ENCODE results near the gene HELZ. TPM values are rescaled to one million over a fixed set of nuclear protein-coding genes. Genes with fewer than 3 reads are reported as not detected.
A peak's percentile ranks its signal among the peaks of the same experiment; 100 is the strongest.

The HELZ gene
- polyA plus RNA-seq, 1 experiment, result 8.4 TPM

- Histone ChIP-seq H3K4me3 (ENCODE audit: low read depth, low read length) (no peak overlapping the region), H3K36me3 (ENCODE audit: control insufficient read depth, insufficient read depth, low read length) (peaks cover 4% of the 10 kb centered on the region), H3K27me3 (ENCODE audit: control insufficient read depth, insufficient read depth, low read length) (no peaks in the 10 kb centered on the region)
- peak; percentile 56 for TF ChIP-seq CTCF (IDR thresholded peaks at IDR 0.05; ENCODE audit: insufficient read depth, low read depth, low read length)
- ChIA-PET CTCF (interaction anchor here (0.6 to 5.1 kb wide), 7 partner anchors 10 to 479 kb away, joined by 3 to 28 read pairs (median 4); no protein-coding TSS in a partner anchor), POLR2A (interaction anchor here (0.6 kb wide), 1 partner anchor 9 kb away, joined by 3 read pairs; no protein-coding TSS in a partner anchor)
- no peak for DNase-seq (ENCODE audit: low read depth)
Observed at GRCh38 chr17:67221062-67221998, 23.7 kb downstream of the HELZ start.

- Histone ChIP-seq H3K4me3 (ENCODE audit: low read depth, low read length) (no peak overlapping the region), H3K36me3 (ENCODE audit: control insufficient read depth, insufficient read depth, low read length) (peaks cover 4% of the 10 kb centered on the region; the same call in 1 of the 2 replicates), H3K27me3 (ENCODE audit: control insufficient read depth, insufficient read depth, low read length) (no peaks in the 10 kb centered on the region)
- ChIA-PET CTCF (interaction anchor here (0.9 to 5.1 kb wide), 3 partner anchors 8 to 74 kb away, joined by 3 to 28 read pairs (median 5); no protein-coding TSS in a partner anchor), POLR2A (no interaction called here)
- no peak for TF ChIP-seq CTCF (IDR thresholded peaks at IDR 0.05; ENCODE audit: insufficient read depth, low read depth, low read length)
- no peak for DNase-seq (ENCODE audit: low read depth)
Observed at GRCh38 chr17:67218385-67218950, 26.5 kb downstream of the HELZ start.

- ChIA-PET CTCF (interaction anchor here (1.8 kb wide), 1 partner anchor 76 kb away, joined by 8 read pairs; no protein-coding TSS in a partner anchor), POLR2A (no interaction called here)
- no peak for TF ChIP-seq CTCF (IDR thresholded peaks at IDR 0.05; ENCODE audit: insufficient read depth, low read depth, low read length)
- DNase-seq (ENCODE audit: low read depth), result no peak
- Histone ChIP-seq H3K4me3 (ENCODE audit: low read depth, low read length) (no peak overlapping the region), H3K36me3 (ENCODE audit: control insufficient read depth, insufficient read depth, low read length) (peaks cover 4% of the 10 kb centered on the region; the same call in 1 of the 2 replicates), H3K27me3 (ENCODE audit: control insufficient read depth, insufficient read depth, low read length) (no peaks in the 10 kb centered on the region)
Observed at GRCh38 chr17:67217446-67217845, 27.6 kb downstream of the HELZ start.

GRCh38 chr17:67216578-67217320, 28.2 kb downstream of the HELZ start:
- TF ChIP-seq CTCF (IDR thresholded peaks at IDR 0.05; ENCODE audit: insufficient read depth, low read depth, low read length), result no peak
- no peak for DNase-seq (ENCODE audit: low read depth)
- POLR2A ChIA-PET, result no interaction called here
- CTCF ChIA-PET, result interaction anchor here (1.8 kb wide), 1 partner anchor 77 kb away, joined by 8 read pairs; no protein-coding TSS in a partner anchor
- peaks cover 4% of the 10 kb centered on the region; the same call in 1 of the 2 replicates for H3K36me3 ChIP-seq (ENCODE audit: control insufficient read depth, insufficient read depth, low read length)
- no peak overlapping the region for H3K4me3 ChIP-seq (ENCODE audit: low read depth, low read length)
- no peaks in the 10 kb centered on the region for H3K27me3 ChIP-seq (ENCODE audit: control insufficient read depth, insufficient read depth, low read length)
